GM21390 (cell line): ENCODE data around the gene POLR1A.
"Not testable (repeated sequence)": the region's sequence is repeated elsewhere in the genome, so short reads cannot be mapped to it uniquely, and the experiment has no call there.

ENCODE experiments used
- ATAC-seq: cut with Tn5 transposase; IDR thresholded peaks from one replicate; pipeline ENCODE4 v1.9.1; 2021; ENCODE audit not compliant: unreplicated experiment

The POLR1A gene

GRCh38 chr2:86000131-86000937 is 105.4 kb downstream of the POLR1A start:
- no peak for ATAC-seq

- ATAC-seq, result peak; percentile 78
Observed at GRCh38 chr2:85999061-85999831, 106.4 kb downstream of the POLR1A start.

GRCh38 chr2:85998071-85998991 is 107.4 kb downstream of the POLR1A start:
- no peak for ATAC-seq

- no peak for ATAC-seq
Observed at GRCh38 chr2:85997017-85997970, 108.4 kb downstream of the POLR1A start.

- ATAC-seq, result no peak
Observed at GRCh38 chr2:85996591-85996990, 109.1 kb downstream of the POLR1A start.

- ATAC-seq, result no peak
Observed at GRCh38 chr2:85995648-85996529, 109.8 kb downstream of the POLR1A start.

GRCh38 chr2:85994897-85995647 is 110.6 kb downstream of the POLR1A start:
- no peak for ATAC-seq

- ATAC-seq, result peak; percentile 11
Observed at GRCh38 chr2:85994421-85994777, 111.3 kb downstream of the POLR1A start.

GRCh38 chr2:85992611-85993010 is 113.1 kb downstream of the POLR1A start:
- no peak for ATAC-seq

GRCh38 chr2:85992053-85992452 is 113.6 kb downstream of the POLR1A start:
- ATAC-seq, result not testable (repeated sequence)

- ATAC-seq, result no peak
Observed at GRCh38 chr2:85990084-85990483, 115.6 kb downstream of the POLR1A start.

- no peak for ATAC-seq
Observed at GRCh38 chr2:85989288-85989865, 116.3 kb downstream of the POLR1A start.

- no peak for ATAC-seq
Observed at GRCh38 chr2:85988914-85989270, 116.8 kb downstream of the POLR1A start.

- ATAC-seq, result no peak
Observed at GRCh38 chr2:85988175-85988913, 117.3 kb downstream of the POLR1A start.

GRCh38 chr2:85987266-85988174 is 118.2 kb downstream of the POLR1A start:
- ATAC-seq, result no peak

GRCh38 chr2:85986121-85986520 is 119.6 kb downstream of the POLR1A start:
- no peak for ATAC-seq
